Peyer's patch (tissue), 4 donors: ENCODE measurements around the gene CTNNBL1. TPM values are rescaled to one million over a fixed set of nuclear protein-coding genes. Genes with fewer than 3 reads are reported as not detected.

Source experiments
- DNase-seq, 3 donors: peaks; one replicate each; pipeline ENCODE4 v3.0.0-alpha.2; 2017 to 2019
- H3K27ac ChIP-seq, 4 donors: fragments of 200-600 bp; sonication (generic); one replicate each; pipeline ENCODE4 v1.5.1; 2016 to 2019
- H3K27me3 ChIP-seq, 2 donors: fragments of 200-600 bp; sonication (generic); one replicate each; pipeline ENCODE4 v1.5.1; 2019
- H3K36me3 ChIP-seq, 3 donors: fragments of 200-600 bp; sonication (generic); one replicate each; pipeline ENCODE4 v1.5.1; 2016 to 2019
- H3K4me1 ChIP-seq, 4 donors: fragments of 200-600 bp; sonication (generic); one replicate each; pipeline ENCODE4 v1.5.1; 2016 to 2019
- H3K4me3 ChIP-seq, 4 donors: fragments of 200-600 bp; sonication (generic); 1 replicate in 3 of 4; 2 replicates in 1 of 4; pipeline ENCODE4 v1.5.1; 2016 to 2019; ENCODE audit warnings: mild to moderate bottlenecking in 1 of 4
- H3K9me3 ChIP-seq, 4 donors: fragments of 200-600 bp; sonication (generic); one replicate each; pipeline ENCODE4 v1.5.1; 2016 to 2019; ENCODE audit warnings: mild to moderate bottlenecking in 1 of 4
- POLR2A ChIP-seq, 2 donors: fragments of 450-650 bp; IDR thresholded peaks; one replicate each; pipeline ENCODE4 v1.5.1; 2017; ENCODE audit warnings: antibody characterized with exemption in 2 of 2, mild to moderate bottlenecking in 2 of 2, moderate library complexity in 2 of 2
- total RNA-seq, 4 donors: library from RNA; depleted of rRNA; stranded (reverse); fragments of >200 nt; gene quantifications; one replicate each; pipeline ENCODE4 v1.1.0, GENCODE V29; 2016
- TF ChIP-seq, protein P1 (sequence below), 6 experiments: fragments of 450-650 bp in 4 of 6; fragments of 200-600 bp in 2 of 6; sonication (generic) in 1 of 6; IDR thresholded peaks; one replicate each; pipeline ENCODE4 v1.5.1; 2017 to 2019; ENCODE audit warnings: antibody characterized with exemption in 6 of 6, mild to moderate bottlenecking in 3 of 6, moderate library complexity in 1 of 6

CTNNBL1 gene
- total RNA-seq, 4 donors from 2014 or later = 16.3 to 30.2 (median 23.6) TPM

DNA sequence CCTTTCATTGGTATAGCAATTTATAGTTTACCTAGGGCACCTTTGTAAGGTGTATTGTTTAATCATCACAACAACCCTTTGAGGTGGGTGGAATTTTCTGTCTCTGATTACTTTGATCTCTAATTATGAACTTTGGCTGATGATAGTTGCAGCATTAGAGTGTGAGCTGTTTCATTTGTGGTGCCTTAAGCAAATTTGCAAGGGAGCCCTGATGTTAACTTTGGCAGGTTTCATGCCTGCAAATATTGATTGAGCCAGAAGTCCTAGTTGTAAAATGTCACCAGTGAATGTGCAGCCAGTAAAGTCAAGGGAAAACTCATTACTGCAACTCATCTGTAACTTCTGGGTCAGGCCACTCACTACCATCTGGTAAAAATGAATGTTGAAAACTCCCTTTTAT, 29.8 kb downstream of the CTNNBL1 start:
- Histone ChIP-seq H3K9me3 (no peaks in the 10 kb centered on the region), H3K36me3 (no peaks in the 10 kb centered on the region), H3K4me1 (no peaks in the 10 kb centered on the region), H3K27ac (no peak overlapping the region), H3K4me3 (no peak overlapping the region), H3K27me3 (no peaks in the 10 kb centered on the region)
- DNase-seq = no peak
- TF ChIP-seq, protein P1, sequence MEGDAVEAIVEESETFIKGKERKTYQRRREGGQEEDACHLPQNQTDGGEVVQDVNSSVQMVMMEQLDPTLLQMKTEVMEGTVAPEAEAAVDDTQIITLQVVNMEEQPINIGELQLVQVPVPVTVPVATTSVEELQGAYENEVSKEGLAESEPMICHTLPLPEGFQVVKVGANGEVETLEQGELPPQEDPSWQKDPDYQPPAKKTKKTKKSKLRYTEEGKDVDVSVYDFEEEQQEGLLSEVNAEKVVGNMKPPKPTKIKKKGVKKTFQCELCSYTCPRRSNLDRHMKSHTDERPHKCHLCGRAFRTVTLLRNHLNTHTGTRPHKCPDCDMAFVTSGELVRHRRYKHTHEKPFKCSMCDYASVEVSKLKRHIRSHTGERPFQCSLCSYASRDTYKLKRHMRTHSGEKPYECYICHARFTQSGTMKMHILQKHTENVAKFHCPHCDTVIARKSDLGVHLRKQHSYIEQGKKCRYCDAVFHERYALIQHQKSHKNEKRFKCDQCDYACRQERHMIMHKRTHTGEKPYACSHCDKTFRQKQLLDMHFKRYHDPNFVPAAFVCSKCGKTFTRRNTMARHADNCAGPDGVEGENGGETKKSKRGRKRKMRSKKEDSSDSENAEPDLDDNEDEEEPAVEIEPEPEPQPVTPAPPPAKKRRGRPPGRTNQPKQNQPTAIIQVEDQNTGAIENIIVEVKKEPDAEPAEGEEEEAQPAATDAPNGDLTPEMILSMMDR (IDR thresholded peaks at IDR 0.05) = no peak
- TF ChIP-seq POLR2A (IDR thresholded peaks at IDR 0.05) = no peak

DNA sequence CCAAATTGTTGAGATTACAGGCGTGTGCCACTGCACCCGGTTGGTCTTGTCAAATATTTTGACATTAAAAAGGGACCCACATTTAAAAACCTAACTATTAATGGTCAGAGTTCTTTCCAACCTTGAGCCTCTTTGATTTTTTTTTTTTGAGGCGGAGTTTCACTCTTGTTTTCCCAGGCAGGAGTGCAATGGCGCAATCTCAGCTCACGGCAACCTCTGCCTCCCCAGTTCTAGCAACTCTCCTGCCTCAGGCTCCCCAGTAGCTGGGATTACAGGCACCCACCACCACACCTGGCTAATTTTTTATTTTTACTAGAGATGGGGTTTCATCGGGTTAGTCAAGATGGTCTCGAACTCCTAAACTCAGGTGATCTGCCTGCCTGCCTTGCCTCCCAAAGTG, 31.3 kb downstream of the CTNNBL1 start:
- TF ChIP-seq POLR2A (IDR thresholded peaks at IDR 0.05) = no peak
- TF ChIP-seq, protein P1 (IDR thresholded peaks at IDR 0.05) = no peak
- no peaks in the 10 kb centered on the region for H3K36me3 ChIP-seq
- H3K27me3 ChIP-seq = no peaks in the 10 kb centered on the region
- H3K4me3 ChIP-seq = no peak overlapping the region
- H3K9me3 ChIP-seq = no peaks in the 10 kb centered on the region
- DNase-seq = no peak
- H3K27ac ChIP-seq = no peak overlapping the region
- H3K4me1 ChIP-seq = no peaks in the 10 kb centered on the region

DNA sequence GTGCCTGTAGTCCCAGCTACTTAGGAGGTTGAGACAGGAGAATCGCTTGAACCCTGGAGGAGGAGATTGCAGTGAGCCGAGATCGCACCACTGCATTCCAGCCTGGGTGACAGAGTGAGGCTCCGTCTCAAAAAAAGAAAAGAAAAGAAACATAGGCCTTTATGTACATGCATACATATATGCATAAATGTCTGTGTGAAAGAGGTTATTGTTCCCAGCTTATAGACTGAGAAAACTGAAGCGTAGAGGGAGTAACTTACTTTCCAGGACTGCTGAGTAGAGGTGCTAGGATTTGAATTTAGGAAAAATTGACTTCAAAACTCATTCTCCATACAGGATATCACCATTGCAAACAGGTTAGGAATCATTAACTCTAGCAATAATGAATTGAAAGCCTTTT, 32.0 kb downstream of the CTNNBL1 start:
- Histone ChIP-seq H3K27ac (no peak overlapping the region), H3K4me1 (no peaks in the 10 kb centered on the region), H3K4me3 (no peak overlapping the region), H3K36me3 (no peaks in the 10 kb centered on the region), H3K27me3 (no peaks in the 10 kb centered on the region), H3K9me3 (no peaks in the 10 kb centered on the region)
- TF ChIP-seq, protein P1 (IDR thresholded peaks at IDR 0.05) = no peak
- no peak for TF ChIP-seq POLR2A (IDR thresholded peaks at IDR 0.05)
- no peak for DNase-seq

DNA sequence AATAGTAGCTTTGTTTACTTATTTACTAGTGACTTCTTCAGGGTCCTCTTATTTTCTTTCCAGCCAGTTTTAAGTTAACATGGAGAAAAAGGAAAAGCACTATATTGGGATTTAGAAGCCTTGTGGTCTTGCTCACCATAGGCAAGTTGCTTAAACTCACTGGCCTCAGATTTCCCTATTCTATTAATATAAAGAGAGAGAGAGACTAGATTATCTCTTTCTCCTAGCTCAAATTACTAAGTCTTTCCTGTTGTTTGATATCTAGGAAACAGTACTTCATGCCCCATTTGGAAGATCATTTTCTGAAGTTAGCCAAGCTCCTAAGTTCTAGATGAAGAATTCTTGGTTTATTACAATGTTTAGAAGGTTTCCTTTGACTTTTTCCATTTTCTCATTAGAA, 32.5 kb downstream of the CTNNBL1 start:
- DNase-seq = no peak
- no peaks in the 10 kb centered on the region for H3K4me1 ChIP-seq
- TF ChIP-seq, protein P1 (IDR thresholded peaks at IDR 0.05) = no peak
- no peak for TF ChIP-seq POLR2A (IDR thresholded peaks at IDR 0.05)
- no peak overlapping the region for H3K27ac ChIP-seq
- H3K4me3 ChIP-seq = no peak overlapping the region
- H3K27me3 ChIP-seq = no peaks in the 10 kb centered on the region
- H3K36me3 ChIP-seq = no peaks in the 10 kb centered on the region
- no peaks in the 10 kb centered on the region for H3K9me3 ChIP-seq

- TF ChIP-seq, protein P1 (IDR thresholded peaks at IDR 0.05) = no peak
- no peak for TF ChIP-seq POLR2A (IDR thresholded peaks at IDR 0.05)
- H3K9me3 ChIP-seq = no peaks in the 10 kb centered on the region
- no peaks in the 10 kb centered on the region for H3K36me3 ChIP-seq
- DNase-seq = no peak
- H3K4me3 ChIP-seq = no peak overlapping the region
- no peaks in the 10 kb centered on the region for H3K4me1 ChIP-seq
- H3K27me3 ChIP-seq = no peaks in the 10 kb centered on the region
- no peak overlapping the region for H3K27ac ChIP-seq
Observed at GRCh38 chr20:37726971-37727956, 33.4 kb downstream of the CTNNBL1 start.
